Thyroid gland (tissue), 4 donors: ENCODE measurements around the gene HYPK. TPM values are rescaled to one million over a fixed set of nuclear protein-coding genes. Genes with fewer than 3 reads are reported as not detected.
"Not testable (repeated sequence)": the region's sequence is repeated elsewhere in the genome, so short reads cannot be mapped to it uniquely, and the experiment has no call there.

Experiments
- DNase-seq, 2 donors: peaks; one replicate each; pipeline ENCODE4 v3.0.0-alpha.2; 2019
- H3K27ac ChIP-seq, 3 donors: fragments of 200-600 bp; sonication (generic); 1 replicate in 2 of 3; 2 replicates in 1 of 3; pipeline ENCODE4 v1.5.1; 2016 to 2019; ENCODE audit warnings: mild to moderate bottlenecking in 1 of 3, moderate library complexity in 1 of 3
- H3K27me3 ChIP-seq: fragments of 200-600 bp; sonication (generic); one replicate; pipeline ENCODE4 v1.5.1; 2019
- H3K36me3 ChIP-seq, 2 donors: fragments of 200-600 bp; sonication (generic); one replicate each; pipeline ENCODE4 v1.5.1; 2016 to 2019
- H3K4me1 ChIP-seq, 2 donors: fragments of 200-600 bp; sonication (generic); one replicate each; pipeline ENCODE4 v1.5.1; 2017 to 2019
- H3K4me3 ChIP-seq, 3 donors: fragments of 200-600 bp; sonication (generic); replicated peaks in 1 of 3; 1 replicate in 2 of 3; 2 replicates in 1 of 3; pipeline ENCODE4 v1.5.1; 2016; ENCODE audit warnings: mild to moderate bottlenecking in 1 of 3
- H3K9me3 ChIP-seq: fragments of 200-600 bp; sonication (generic); one replicate; pipeline ENCODE4 v1.5.1; 2017
- CTCF ChIP-seq, 6 experiments: fragments of 200-600 bp in 3 of 6; fragments of 450-650 bp in 3 of 6; sonication (generic) in 3 of 6; IDR thresholded peaks; one replicate each; pipeline ENCODE4 v1.5.1; 2016 to 2019; ENCODE audit warnings: antibody characterized with exemption in 6 of 6, mild to moderate bottlenecking in 2 of 6, inconsistent platforms in 1 of 6, moderate library complexity in 1 of 6
- POLR2A ChIP-seq, 2 donors: fragments of 450-650 bp; IDR thresholded peaks; one replicate each; pipeline ENCODE4 v1.6.1; 2017; ENCODE audit warnings: antibody characterized with exemption in 2 of 2, mild to moderate bottlenecking in 2 of 2, moderate library complexity in 1 of 2
- WGBS, 2 donors: methylation state at CpG; one replicate each; pipeline ENCODE4 v1.1.5; 2017; 5-methylcytosine and 5-hydroxymethylcytosine counted together
- intact Hi-C: fragments of 100-400 bp; cut with DNase I; formaldehyde crosslinking; loops from one replicate; pipeline ENCODE4 v1.15.1; 2023
- total RNA-seq, 4 donors: library from RNA; depleted of rRNA; stranded (reverse); fragments of >200 nt; gene quantifications; one replicate each; pipeline ENCODE4 v1.2.3, GENCODE V29; 2016

HYPK gene
- total RNA-seq, 4 donors from 2014 or later: 11.6 to 23.4 (median 12.5) TPM

GRCh38 chr15:43824302-43825246, 24.2 kb downstream of the HYPK start, which contains the start of gene MFAP1:
TSS of gene MFAP1 (minus strand) at chr15:43824690. CDS start at chr15:43824569, 121 bp downstream.
- 9 to 10% methylated on average over 46 of the region's 46 CpGs for WGBS, 2 donors
- H3K4me1 ChIP-seq: peaks cover 16 to 29% of the 10 kb centered on the region in 2 donors
- intact Hi-C loops: no loop called here
- peak within 1 kb of the TSS; percentile 54 to 84 (median 82) for H3K27ac ChIP-seq
- TF ChIP-seq POLR2A (IDR thresholded peaks at IDR 0.05) (peak; percentile 38 to 80), CTCF (IDR thresholded peaks at IDR 0.05) (no peak)
- peak within 1 kb of the TSS; percentile 63 to 96 (median 88) for H3K4me3 ChIP-seq
- H3K27me3 ChIP-seq: no peaks in the 10 kb centered on the region
- DNase-seq: peak; percentile 94 to 96
- H3K36me3 ChIP-seq: no peaks in the 10 kb centered on the region
- H3K9me3 ChIP-seq: no peaks in the 10 kb centered on the region

DNA sequence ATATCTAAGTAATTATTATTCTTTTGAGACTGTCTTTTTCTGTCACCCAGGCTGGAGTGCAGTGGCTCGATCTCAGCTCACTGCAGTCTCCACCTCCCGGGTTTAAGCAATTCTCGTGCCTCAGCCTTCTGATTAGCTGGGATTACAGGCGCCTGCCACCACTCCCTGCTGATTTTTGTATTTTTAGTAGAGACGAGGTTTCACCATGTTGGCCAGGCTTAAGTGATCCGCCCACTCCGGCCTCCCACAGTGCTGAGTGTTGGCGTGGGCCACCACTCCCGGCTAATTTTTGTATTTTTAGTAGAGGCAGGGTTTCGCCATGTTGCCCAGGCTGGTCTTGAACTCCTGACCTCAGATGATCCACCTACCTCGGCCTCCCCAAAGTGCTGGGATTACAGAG, 24.9 kb downstream of the HYPK start:
- DNase-seq, intact Hi-C loops: not testable (repeated sequence)

DNA sequence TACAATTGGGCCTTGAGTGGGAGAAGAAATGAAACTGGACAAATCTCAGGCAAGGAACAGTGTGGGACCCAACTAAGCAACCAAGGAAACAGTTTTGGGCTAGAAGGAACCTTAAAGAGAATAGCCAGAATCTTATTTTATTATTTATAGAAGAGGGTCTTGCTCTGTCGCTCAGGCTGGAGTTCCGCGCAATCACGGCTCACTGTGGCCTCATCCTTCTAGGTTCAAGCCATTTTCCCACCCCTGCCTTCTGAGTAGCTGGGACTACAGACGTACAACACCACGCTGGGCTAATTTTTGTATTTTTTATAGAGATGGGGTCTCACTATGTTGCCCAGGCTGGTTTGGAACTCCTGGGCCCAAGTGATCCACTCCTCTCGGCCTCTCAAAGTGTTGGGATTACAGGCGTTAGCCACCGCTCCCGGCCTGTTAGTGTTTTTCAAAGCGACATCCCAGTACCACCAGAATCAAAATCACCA, 25.7 kb downstream of the HYPK start:
- no peak for DNase-seq
- peak overlapping the region in 2 of 3 donors; percentile 8 to 29 for H3K27ac ChIP-seq
- no peaks in the 10 kb centered on the region for H3K9me3 ChIP-seq
- 95% methylated on average over 11 of the region's 11 CpGs for WGBS, 2 donors
- H3K4me1 ChIP-seq: peaks cover 16 to 29% of the 10 kb centered on the region in 2 donors
- no peak overlapping the region for H3K4me3 ChIP-seq
- no peaks in the 10 kb centered on the region for H3K27me3 ChIP-seq
- intact Hi-C loops: no loop called here
- no peaks in the 10 kb centered on the region for H3K36me3 ChIP-seq
- no peak for TF ChIP-seq CTCF (IDR thresholded peaks at IDR 0.05)
- TF ChIP-seq POLR2A (IDR thresholded peaks at IDR 0.05): no peak

More for the DNA sequence above, 24.9 kb downstream of the HYPK start:
- H3K27me3 ChIP-seq, H3K27ac ChIP-seq, H3K9me3 ChIP-seq, H3K4me3 ChIP-seq, H3K36me3 ChIP-seq: not testable (repeated sequence)
- 95 to 96% methylated on average over 11 of the region's 11 CpGs for WGBS, 2 donors
- H3K4me1 ChIP-seq: peaks cover 16 to 29% of the 10 kb centered on the region in 2 donors

DNA sequence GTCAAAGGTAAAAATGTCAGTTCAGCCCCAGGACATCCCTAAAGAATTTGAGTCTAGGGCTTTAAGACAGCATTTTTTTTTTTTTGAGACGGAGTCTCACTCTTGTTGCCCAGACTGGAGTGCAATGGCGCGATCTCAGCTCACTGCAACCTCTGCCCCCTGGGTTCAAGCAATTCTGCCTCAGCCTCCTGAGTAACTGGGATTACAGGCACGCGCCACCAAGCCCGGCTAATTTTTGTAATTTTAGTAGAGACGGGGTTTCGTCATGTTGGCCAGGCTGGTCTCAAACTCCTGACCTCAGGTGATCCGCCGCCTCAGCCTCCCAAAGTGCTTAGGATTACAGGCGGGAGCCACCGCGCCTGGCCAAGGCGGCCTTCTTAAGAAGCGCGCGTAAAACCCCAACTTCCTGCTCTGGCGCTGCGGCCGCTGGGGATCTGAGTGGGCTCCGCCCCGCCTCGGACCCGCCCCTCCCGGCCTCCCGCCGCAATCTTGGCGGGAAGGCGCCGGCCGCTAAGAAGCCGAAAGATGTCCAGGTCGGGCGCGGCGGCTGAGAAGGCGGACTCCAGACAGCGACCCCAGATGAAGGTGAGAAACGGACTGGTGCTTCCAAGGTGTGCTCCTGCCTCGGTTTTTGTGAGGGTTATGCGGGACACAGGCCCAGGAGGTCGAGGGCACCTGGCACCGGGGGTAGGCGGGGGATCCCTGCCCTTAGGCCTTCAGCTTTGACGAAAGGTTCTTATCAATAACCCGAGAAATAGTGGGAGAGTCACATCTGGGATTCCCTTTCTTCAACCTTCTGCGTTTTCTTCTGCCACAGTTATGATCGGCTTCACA, 26.3 kb downstream of the HYPK start, which contains the start of gene WDR76:
Gene WDR76, plus strand, starts transcription at position 495 of the 834 bp plus-strand sequence. Its CDS starts 31 bp downstream, at position 526.
- intact Hi-C loops: no loop called here
- no peaks in the 10 kb centered on the region for H3K36me3 ChIP-seq
- peak within 1 kb of the TSS; percentile 8 to 29 (median 22) for H3K27ac ChIP-seq
- no peaks in the 10 kb centered on the region for H3K27me3 ChIP-seq
- peak; percentile 77 to 78 for DNase-seq
- 8 to 12% methylated on average over 33 to 42 of the region's 48 CpGs for WGBS, 2 donors
- H3K9me3 ChIP-seq: no peaks in the 10 kb centered on the region
- TF ChIP-seq POLR2A (IDR thresholded peaks at IDR 0.05) (peak in 1 of 2 donors; percentile 37), CTCF (IDR thresholded peaks at IDR 0.05) (no peak)
- H3K4me1 ChIP-seq: peaks cover 16 to 29% of the 10 kb centered on the region in 2 donors
- H3K4me3 ChIP-seq: peak within 1 kb of the TSS in 2 of 3 donors; percentile 32 to 38

GRCh38 chr15:43828061-43828657, 27.8 kb downstream of the HYPK start:
- TF ChIP-seq POLR2A (IDR thresholded peaks at IDR 0.05) (no peak), CTCF (IDR thresholded peaks at IDR 0.05) (no peak)
- Histone ChIP-seq H3K9me3 (no peaks in the 10 kb centered on the region), H3K27ac (no peak overlapping the region), H3K27me3 (no peaks in the 10 kb centered on the region), H3K36me3 (no peaks in the 10 kb centered on the region), H3K4me1 (peaks cover 16 to 18% of the 10 kb centered on the region in 2 donors), H3K4me3 (no peak overlapping the region)
- 70% methylated on average over 6 of the region's 6 CpGs for WGBS, 2 donors
- intact Hi-C loops: no loop called here
- DNase-seq: no peak

GRCh38 chr15:43829951-43830540, 29.6 kb downstream of the HYPK start:
- H3K36me3 ChIP-seq, H3K27ac ChIP-seq, H3K9me3 ChIP-seq, H3K4me3 ChIP-seq, DNase-seq, H3K27me3 ChIP-seq, intact Hi-C loops: not testable (repeated sequence)
- peaks cover 8 to 11% of the 10 kb centered on the region in 2 donors for H3K4me1 ChIP-seq
- 95 to 96% methylated on average over 9 of the region's 9 CpGs for WGBS, 2 donors

GRCh38 chr15:43830691-43831275, 30.4 kb downstream of the HYPK start:
- peaks cover 8 to 11% of the 10 kb centered on the region in 2 donors for H3K4me1 ChIP-seq
- 92 to 99% methylated on average over 9 of the region's 9 CpGs for WGBS, 2 donors
- H3K9me3 ChIP-seq, H3K4me3 ChIP-seq, H3K36me3 ChIP-seq, DNase-seq, H3K27me3 ChIP-seq, H3K27ac ChIP-seq, intact Hi-C loops: not testable (repeated sequence)
